ENCODE data around the gene MRGPRD.

The MRGPRD gene

DNA sequence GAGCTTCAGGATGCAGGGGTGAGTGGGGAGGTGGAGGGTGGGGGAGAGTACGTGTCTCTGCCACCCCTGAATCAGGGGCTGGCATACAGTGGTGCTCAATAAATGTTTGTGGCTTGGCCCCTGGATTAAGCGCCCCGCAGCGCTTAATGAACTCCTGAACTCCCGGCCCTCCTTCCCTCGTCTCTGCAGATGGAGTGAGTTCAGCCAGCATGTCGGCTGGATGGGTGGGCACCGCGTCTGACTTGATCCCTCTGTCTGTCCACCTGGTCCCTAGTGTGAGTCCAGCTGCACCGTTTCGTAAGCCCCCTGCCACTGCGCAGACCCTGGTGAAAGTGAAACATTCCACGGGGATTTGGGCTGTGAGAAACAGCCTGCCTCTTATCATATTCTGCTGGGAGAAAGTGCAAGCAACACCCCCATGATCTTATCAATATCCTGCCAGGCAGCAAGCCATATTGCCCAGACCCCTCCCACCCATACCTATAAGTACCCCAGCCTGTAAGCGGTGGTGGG, 12.0 kb upstream of the MRGPRD start:
- TF ChIP-seq, protein P1, sequence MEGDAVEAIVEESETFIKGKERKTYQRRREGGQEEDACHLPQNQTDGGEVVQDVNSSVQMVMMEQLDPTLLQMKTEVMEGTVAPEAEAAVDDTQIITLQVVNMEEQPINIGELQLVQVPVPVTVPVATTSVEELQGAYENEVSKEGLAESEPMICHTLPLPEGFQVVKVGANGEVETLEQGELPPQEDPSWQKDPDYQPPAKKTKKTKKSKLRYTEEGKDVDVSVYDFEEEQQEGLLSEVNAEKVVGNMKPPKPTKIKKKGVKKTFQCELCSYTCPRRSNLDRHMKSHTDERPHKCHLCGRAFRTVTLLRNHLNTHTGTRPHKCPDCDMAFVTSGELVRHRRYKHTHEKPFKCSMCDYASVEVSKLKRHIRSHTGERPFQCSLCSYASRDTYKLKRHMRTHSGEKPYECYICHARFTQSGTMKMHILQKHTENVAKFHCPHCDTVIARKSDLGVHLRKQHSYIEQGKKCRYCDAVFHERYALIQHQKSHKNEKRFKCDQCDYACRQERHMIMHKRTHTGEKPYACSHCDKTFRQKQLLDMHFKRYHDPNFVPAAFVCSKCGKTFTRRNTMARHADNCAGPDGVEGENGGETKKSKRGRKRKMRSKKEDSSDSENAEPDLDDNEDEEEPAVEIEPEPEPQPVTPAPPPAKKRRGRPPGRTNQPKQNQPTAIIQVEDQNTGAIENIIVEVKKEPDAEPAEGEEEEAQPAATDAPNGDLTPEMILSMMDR (IDR thresholded peaks at IDR 0.05), result no peak
- DNase-seq (ENCODE audit: low spot score), result no peak
- Histone ChIP-seq H3K4me3 (no peak overlapping the region), H3K27ac (no peak overlapping the region)

DNA sequence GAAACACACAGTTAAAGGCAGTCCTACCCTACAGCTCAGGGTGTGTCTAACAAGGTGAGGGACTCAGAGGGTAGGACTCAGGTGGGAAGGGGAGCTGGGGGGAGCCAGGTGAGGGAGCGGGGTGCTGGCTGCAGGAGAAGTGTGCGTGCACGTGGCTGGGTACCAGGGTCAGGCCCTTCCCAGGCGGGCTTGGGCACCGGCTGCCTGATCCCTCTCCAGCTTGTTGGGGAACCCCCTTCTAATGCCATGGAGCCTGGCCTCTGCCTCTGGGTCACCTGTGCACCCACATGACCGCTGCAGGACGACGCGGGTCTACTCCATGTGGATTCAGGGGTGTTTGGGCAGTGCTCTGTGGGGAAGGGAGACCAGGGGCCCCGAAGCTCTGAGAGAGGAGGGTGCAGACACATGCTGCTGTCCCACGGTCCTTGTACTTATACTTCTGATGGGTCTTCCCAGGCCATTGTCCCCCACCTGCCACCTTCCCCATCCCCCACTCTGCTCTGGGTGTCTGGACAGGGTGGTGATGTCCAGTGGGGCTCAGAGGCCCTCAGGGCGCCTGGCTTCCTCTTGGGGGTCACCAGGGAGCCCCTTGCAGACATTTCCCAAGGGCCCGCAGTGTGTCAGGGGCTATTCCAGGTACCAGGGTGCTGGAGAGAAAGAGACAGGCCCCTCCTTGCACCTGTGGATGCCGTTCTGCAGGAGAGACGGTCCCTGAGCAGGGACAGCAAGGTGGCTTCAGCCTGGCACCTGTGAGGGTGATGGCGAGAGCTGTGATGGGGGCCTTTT, 10.4 kb upstream of the MRGPRD start:
- H3K4me3 ChIP-seq, result no peak overlapping the region
- TF ChIP-seq, protein P1 (IDR thresholded peaks at IDR 0.05), result no peak
- DNase-seq (ENCODE audit: low spot score), result no peak
- no peak overlapping the region for H3K27ac ChIP-seq

DNA sequence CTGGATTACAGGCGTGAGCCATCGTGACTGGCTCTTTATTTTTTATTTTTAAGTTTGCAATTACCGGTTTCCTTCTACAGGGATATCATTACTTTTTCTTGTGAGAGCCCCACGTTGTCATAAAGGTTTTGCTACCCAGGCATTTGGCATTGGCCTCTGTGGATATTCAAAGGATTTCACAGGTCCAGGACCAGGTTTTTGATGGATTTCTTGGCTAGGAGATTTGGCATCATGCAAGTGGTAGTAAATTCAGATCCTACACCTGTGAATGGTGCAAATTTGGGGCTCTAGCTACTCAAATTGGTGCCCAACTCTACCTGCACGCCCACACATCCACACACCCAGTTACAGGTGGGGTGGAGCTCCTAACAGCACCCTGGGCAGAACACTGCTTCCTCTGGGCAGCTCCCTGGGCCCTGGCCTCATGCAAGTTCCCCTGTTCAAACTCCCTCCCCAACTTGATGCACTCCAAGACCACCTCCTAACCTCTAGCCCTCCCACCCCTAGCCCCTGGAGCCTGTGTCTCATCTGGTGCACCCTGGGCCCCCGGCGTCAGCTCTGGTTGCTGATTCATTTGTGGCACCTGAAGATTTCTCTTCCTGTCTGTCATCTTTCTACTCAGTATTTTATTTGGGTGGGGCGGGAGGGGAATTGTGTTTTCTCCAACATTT, 9.3 kb upstream of the MRGPRD start:
- no peak overlapping the region for H3K4me3 ChIP-seq
- no peak overlapping the region for H3K27ac ChIP-seq
- TF ChIP-seq, protein P1 (IDR thresholded peaks at IDR 0.05), result no peak
- no peak for DNase-seq (ENCODE audit: low spot score)

DNA sequence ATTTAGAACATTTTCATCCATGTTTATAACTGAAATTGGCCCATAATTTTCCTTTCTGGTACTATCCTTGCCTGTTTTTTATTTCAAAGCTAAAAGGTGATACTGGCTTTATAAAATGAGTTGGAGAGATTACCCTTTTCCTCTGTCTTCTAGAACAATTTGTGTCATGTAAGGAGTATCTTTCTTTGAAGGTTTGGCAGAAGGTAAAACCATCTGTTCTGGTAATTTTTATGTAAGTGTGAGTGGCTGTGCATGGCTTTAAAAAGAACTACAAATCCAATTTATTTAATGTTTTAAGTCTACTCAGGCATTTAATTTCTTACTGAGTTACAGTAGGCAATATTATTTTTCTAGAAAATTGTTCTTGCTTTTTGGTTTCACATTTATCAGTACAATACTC, 7.7 kb upstream of the MRGPRD start:
- H3K27ac ChIP-seq, result no peak overlapping the region
- no peak overlapping the region for H3K4me3 ChIP-seq
- TF ChIP-seq, protein P1 (IDR thresholded peaks at IDR 0.05), result no peak
- no peak for DNase-seq (ENCODE audit: low spot score)

DNA sequence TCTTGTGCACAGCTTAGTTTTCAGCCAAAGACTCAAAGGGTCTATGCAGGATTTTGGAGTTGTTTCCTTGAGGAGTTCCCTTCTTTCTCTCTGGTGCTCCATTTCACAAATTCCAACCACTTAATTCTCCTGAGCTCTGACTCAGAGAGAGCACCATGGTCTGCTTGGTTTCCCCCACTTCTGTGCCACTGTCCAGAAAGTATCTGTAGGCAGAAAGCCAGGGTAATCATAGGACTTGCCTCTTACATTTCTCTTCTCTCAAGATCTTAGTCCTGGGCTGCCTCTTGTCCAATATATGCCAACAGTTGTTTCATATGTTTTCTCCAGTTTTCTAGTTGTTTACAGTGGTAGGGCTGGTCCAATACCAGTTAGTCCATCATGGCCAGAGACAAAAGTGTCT, 6.4 kb upstream of the MRGPRD start:
- TF ChIP-seq, protein P1 (IDR thresholded peaks at IDR 0.05), result no peak
- no peak overlapping the region for H3K4me3 ChIP-seq
- no peak overlapping the region for H3K27ac ChIP-seq
- no peak for DNase-seq (ENCODE audit: low spot score)

DNA sequence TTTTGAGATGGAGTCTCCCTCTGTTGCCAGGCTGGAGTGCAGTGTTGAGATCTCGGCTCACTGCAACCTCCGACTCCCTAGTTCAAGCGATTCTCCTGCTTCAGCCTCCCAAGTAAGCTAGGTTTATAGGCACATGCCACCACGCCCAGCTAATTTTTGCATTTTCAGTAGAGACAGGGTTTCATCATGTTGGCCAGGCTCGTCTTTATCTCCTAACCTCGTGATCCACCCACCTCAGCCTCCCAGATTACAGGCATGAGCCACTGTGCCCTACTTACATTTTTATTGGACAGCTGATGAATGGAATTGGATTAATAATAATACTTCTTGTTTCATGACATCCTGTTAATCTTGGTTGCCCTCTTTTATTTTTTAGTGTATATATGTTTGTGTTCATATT, 3.0 kb upstream of the MRGPRD start:
- DNase-seq (ENCODE audit: low spot score), result no peak
- Histone ChIP-seq H3K4me3 (no peak overlapping the region), H3K27ac (no peak overlapping the region)
- TF ChIP-seq, protein P1 (IDR thresholded peaks at IDR 0.05), result no peak

All from coronary artery (tissue), 2 donors.